Gastroesophageal sphincter (tissue), 4 donors: ENCODE data around the gene PLA2G3. TPM values are rescaled to one million over a fixed set of nuclear protein-coding genes. Genes with fewer than 3 reads are reported as not detected.
A peak's percentile ranks its signal among the peaks of the same experiment; 100 is the strongest.

Source experiments
- ATAC-seq: fragments of 150-250 bp; one replicate; pipeline ENCODE4 v1.9.1; 2016; ENCODE audit warnings: mild to moderate bottlenecking, moderate library complexity
- H3K27ac ChIP-seq, 4 donors: fragments of 200-600 bp; sonication (generic) in 3 of 4; 1 replicate in 3 of 4; 2 replicates in 1 of 4; pipeline ENCODE4 v1.5.1; 2016 to 2019
- H3K27me3 ChIP-seq: fragments of 200-600 bp; sonication (generic); one replicate; pipeline ENCODE4 v1.5.1; 2019
- H3K36me3 ChIP-seq, 2 donors: fragments of 200-600 bp; sonication (generic); one replicate each; pipeline ENCODE4 v1.5.1; 2019; ENCODE audit warnings: control low read depth in 1 of 2
- H3K4me1 ChIP-seq, 3 donors: fragments of 200-600 bp; sonication (generic); 1 replicate in 2 of 3; 2 replicates in 1 of 3; pipeline ENCODE4 v1.5.1; 2016 to 2019; ENCODE audit warnings: control low read depth in 2 of 3
- H3K4me3 ChIP-seq, 2 donors: fragments of 200-600 bp; sonication (generic); one replicate each; pipeline ENCODE4 v1.5.1; 2019; ENCODE audit warnings: mild to moderate bottlenecking in 1 of 2, moderate library complexity in 1 of 2
- H3K9me3 ChIP-seq, 3 donors: fragments of 200-600 bp; sonication (generic); one replicate each; pipeline ENCODE4 v1.5.1; 2017 to 2019; ENCODE audit warnings: control low read depth in 2 of 3
- CTCF ChIP-seq, 4 experiments: fragments of 200-600 bp in 2 of 4; fragments of 450-650 bp in 2 of 4; sonication (generic) in 1 of 4; IDR thresholded peaks; one replicate each; pipeline ENCODE4 v1.5.1; 2017 to 2019; ENCODE audit warnings: antibody characterized with exemption in 4 of 4, mild to moderate bottlenecking in 2 of 4, moderate library complexity in 2 of 4
- EP300 ChIP-seq: sonication (generic); formaldehyde crosslinking; IDR thresholded peaks from one replicate; pipeline ENCODE4 v1.6.1; 2017; ENCODE audit warnings: antibody characterized with exemption, mild to moderate bottlenecking
- POLR2A ChIP-seq, 2 donors: fragments of 450-650 bp; IDR thresholded peaks; one replicate each; pipeline ENCODE4 v1.6.1; 2017; ENCODE audit warnings: antibody characterized with exemption in 2 of 2, mild to moderate bottlenecking in 2 of 2, moderate library complexity in 1 of 2
- POLR2AphosphoS5 ChIP-seq: sonication (generic); formaldehyde crosslinking; IDR thresholded peaks from one replicate; pipeline ENCODE4 v1.6.1; 2017; ENCODE audit warnings: antibody characterized with exemption
- WGBS, 2 donors: methylation state at CpG; one replicate each; pipeline ENCODE4 v1.1.5; 2018; ENCODE audit warnings: low coverage in 1 of 2; 5-methylcytosine and 5-hydroxymethylcytosine counted together
- total RNA-seq, 4 donors: library from RNA; depleted of rRNA; stranded (reverse); fragments of >200 nt; gene quantifications; one replicate each; pipeline ENCODE4 v1.1.0, GENCODE V29; 2016

PLA2G3 gene
- total RNA-seq, 4 donors from 2014 or later, result 0.12 to 0.47 (median 0.22) TPM; not detected in 1

- H3K4me3 ChIP-seq, result peak overlapping the region; percentile 41 to 65
- ATAC-seq, result no peak
- peaks cover 4 to 100% (median 34%) of the 10 kb centered on the region in 3 donors for H3K4me1 ChIP-seq
- peak overlapping the region; percentile 76 to 100 (median 98) for H3K27ac ChIP-seq
- no peaks in the 10 kb centered on the region for H3K9me3 ChIP-seq
- peaks cover 0 to 100% of the 10 kb centered on the region in 2 donors for H3K36me3 ChIP-seq
- peak; percentile 36 for TF ChIP-seq POLR2AphosphoS5
- no peak for TF ChIP-seq EP300
- H3K27me3 ChIP-seq, result no peaks in the 10 kb centered on the region
- WGBS, 2 donors, result 40% methylated on average over 1 of the region's 5 CpGs; no CpG with 5 or more reads in 1 of the 2 donors
Measured at GRCh38 chr22:31094021-31094551, 46.2 kb downstream of the PLA2G3 start.

- WGBS, 2 donors, result 24 to 37% methylated on average over 2 to 4 of the region's 33 CpGs
- peak; percentile 29 for ATAC-seq
- TF ChIP-seq POLR2AphosphoS5, result peak; percentile 58
- no peak for TF ChIP-seq CTCF (IDR thresholded peaks at IDR 0.05)
- TF ChIP-seq POLR2A (IDR thresholded peaks at IDR 0.05), result peak in 1 of 2 donors; percentile 3
- Histone ChIP-seq H3K27ac (peak overlapping the region; percentile 86 to 100 (median 98)), H3K4me1 (peaks cover 2 to 100% (median 34%) of the 10 kb centered on the region in 3 donors), H3K9me3 (no peaks in the 10 kb centered on the region), H3K27me3 (no peaks in the 10 kb centered on the region), H3K4me3 (peak overlapping the region; percentile 41 to 65), H3K36me3 (peaks cover 0 to 100% of the 10 kb centered on the region in 2 donors)
Measured at GRCh38 chr22:31093086-31093850, 47.0 kb downstream of the PLA2G3 start.

GRCh38 chr22:31092161-31092560 is 48.1 kb downstream of the PLA2G3 start:
- no peak for TF ChIP-seq CTCF (IDR thresholded peaks at IDR 0.05)
- no peak for TF ChIP-seq POLR2A (IDR thresholded peaks at IDR 0.05)
- no peak for TF ChIP-seq POLR2AphosphoS5
- no peak for TF ChIP-seq EP300
- H3K27me3 ChIP-seq, result no peaks in the 10 kb centered on the region
- H3K4me3 ChIP-seq, result peak overlapping the region; percentile 41 to 65
- peaks cover 0 to 100% of the 10 kb centered on the region in 2 donors for H3K36me3 ChIP-seq
- peak overlapping the region; percentile 86 to 100 (median 98) for H3K27ac ChIP-seq
- WGBS, 2 donors, result 7 to 60% methylated on average over 1 to 2 of the region's 9 CpGs
- ATAC-seq, result no peak
- H3K9me3 ChIP-seq, result no peaks in the 10 kb centered on the region
- peaks cover under 1 to 100% (median 38%) of the 10 kb centered on the region in 3 donors for H3K4me1 ChIP-seq

GRCh38 chr22:31091106-31091975 is 49.0 kb downstream of the PLA2G3 start:
- peak; percentile 62 for ATAC-seq
- H3K36me3 ChIP-seq, result peaks cover 0 to 96% of the 10 kb centered on the region in 2 donors
- no peaks in the 10 kb centered on the region for H3K9me3 ChIP-seq
- 20 to 70% methylated on average over 1 to 2 of the region's 29 CpGs for WGBS, 2 donors
- H3K27me3 ChIP-seq, result no peaks in the 10 kb centered on the region
- H3K27ac ChIP-seq, result peak overlapping the region; percentile 86 to 100 (median 98)
- TF ChIP-seq POLR2A (IDR thresholded peaks at IDR 0.05) (peak; percentile 84 to 85), EP300 (no peak), POLR2AphosphoS5 (peak; percentile 90), CTCF (IDR thresholded peaks at IDR 0.05) (peak in 1 of 4 experiments; percentile 18)
- peak overlapping the region; percentile 41 to 65 for H3K4me3 ChIP-seq
- peaks cover 0 to 100% (median 37%) of the 10 kb centered on the region in 3 donors for H3K4me1 ChIP-seq
